ENCODE results near the gene LYL1.

DNA sequence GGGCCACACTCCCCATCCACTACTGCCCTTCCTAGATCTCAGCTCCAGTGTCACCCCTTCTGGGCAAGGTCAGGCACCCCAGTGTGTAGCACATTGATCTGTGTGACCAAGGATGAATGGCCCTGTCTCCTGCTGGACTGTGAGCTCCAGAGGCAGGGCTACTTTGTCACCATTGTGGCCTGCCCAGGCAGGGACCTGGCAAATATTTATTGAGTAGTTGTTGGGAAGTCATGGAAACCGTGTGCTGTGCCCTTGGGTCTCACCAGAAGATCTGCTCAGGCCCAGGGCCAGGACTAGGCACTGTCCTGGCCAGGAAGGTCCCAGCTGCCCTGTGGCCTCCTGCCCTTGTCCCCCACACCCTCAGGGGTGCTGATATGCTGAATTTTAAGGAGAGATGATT lies 25.9 kb upstream of the LYL1 start:
- TF ChIP-seq, protein P1, sequence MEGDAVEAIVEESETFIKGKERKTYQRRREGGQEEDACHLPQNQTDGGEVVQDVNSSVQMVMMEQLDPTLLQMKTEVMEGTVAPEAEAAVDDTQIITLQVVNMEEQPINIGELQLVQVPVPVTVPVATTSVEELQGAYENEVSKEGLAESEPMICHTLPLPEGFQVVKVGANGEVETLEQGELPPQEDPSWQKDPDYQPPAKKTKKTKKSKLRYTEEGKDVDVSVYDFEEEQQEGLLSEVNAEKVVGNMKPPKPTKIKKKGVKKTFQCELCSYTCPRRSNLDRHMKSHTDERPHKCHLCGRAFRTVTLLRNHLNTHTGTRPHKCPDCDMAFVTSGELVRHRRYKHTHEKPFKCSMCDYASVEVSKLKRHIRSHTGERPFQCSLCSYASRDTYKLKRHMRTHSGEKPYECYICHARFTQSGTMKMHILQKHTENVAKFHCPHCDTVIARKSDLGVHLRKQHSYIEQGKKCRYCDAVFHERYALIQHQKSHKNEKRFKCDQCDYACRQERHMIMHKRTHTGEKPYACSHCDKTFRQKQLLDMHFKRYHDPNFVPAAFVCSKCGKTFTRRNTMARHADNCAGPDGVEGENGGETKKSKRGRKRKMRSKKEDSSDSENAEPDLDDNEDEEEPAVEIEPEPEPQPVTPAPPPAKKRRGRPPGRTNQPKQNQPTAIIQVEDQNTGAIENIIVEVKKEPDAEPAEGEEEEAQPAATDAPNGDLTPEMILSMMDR (IDR thresholded peaks at IDR 0.05; ENCODE audit: insufficient read depth, low read length): no peak
- TF ChIP-seq, protein P2, sequence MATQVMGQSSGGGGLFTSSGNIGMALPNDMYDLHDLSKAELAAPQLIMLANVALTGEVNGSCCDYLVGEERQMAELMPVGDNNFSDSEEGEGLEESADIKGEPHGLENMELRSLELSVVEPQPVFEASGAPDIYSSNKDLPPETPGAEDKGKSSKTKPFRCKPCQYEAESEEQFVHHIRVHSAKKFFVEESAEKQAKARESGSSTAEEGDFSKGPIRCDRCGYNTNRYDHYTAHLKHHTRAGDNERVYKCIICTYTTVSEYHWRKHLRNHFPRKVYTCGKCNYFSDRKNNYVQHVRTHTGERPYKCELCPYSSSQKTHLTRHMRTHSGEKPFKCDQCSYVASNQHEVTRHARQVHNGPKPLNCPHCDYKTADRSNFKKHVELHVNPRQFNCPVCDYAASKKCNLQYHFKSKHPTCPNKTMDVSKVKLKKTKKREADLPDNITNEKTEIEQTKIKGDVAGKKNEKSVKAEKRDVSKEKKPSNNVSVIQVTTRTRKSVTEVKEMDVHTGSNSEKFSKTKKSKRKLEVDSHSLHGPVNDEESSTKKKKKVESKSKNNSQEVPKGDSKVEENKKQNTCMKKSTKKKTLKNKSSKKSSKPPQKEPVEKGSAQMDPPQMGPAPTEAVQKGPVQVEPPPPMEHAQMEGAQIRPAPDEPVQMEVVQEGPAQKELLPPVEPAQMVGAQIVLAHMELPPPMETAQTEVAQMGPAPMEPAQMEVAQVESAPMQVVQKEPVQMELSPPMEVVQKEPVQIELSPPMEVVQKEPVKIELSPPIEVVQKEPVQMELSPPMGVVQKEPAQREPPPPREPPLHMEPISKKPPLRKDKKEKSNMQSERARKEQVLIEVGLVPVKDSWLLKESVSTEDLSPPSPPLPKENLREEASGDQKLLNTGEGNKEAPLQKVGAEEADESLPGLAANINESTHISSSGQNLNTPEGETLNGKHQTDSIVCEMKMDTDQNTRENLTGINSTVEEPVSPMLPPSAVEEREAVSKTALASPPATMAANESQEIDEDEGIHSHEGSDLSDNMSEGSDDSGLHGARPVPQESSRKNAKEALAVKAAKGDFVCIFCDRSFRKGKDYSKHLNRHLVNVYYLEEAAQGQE (IDR thresholded peaks at IDR 0.05; ENCODE audit: insufficient replicate concordance, low read depth): no peak
- TF ChIP-seq POLR2AphosphoS5 (IDR thresholded peaks at IDR 0.05; ENCODE audit: low read depth) (no peak), SPI1 (IDR thresholded peaks at IDR 0.05; ENCODE audit: borderline replicate concordance, low read depth) (no peak), GABPA (IDR thresholded peaks at IDR 0.05; ENCODE audit: low read depth) (no peak)

Measured in HL-60 (cell line).